ENCODE measurements around the gene ENPP5. TPM values are rescaled to one million over a fixed set of nuclear protein-coding genes. Genes with fewer than 3 reads are reported as not detected.

ENPP5 gene
- total RNA-seq, 1 experiment from 2014 or later: 9.1 TPM

DNA sequence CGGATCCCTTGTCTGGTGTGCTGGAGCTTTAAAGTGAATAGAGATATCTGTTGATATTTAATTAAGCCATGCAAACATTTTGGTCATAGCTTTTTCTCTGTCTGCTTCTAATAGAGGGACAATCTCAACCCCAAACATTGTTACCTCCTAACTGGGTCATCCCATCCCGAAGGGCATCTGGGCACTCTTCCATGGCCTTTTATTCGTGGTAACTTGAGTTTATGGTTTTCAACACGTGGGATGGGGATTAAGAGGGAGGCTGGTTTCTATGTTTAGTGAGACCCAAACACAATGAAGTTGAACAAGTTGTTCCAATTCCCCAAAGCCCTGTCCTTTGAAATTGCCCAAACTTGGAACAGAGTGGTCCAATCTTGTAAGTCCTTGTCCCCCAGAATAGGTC, 1.4 kb upstream of the ENPP5 start (continued):
- TF ChIP-seq NFYB (CRISPR knock-in tag; conservative IDR thresholded peaks at IDR 0.05; ENCODE audit: low read depth): no peak
- TF ChIP-seq MAX (CRISPR knock-in tag; IDR thresholded peaks at IDR 0.05): no peak
- no peak for TF ChIP-seq ZBTB21 (CRISPR knock-in tag; IDR thresholded peaks at IDR 0.05; ENCODE audit: borderline replicate concordance)
- TF ChIP-seq ATF1 (CRISPR knock-in tag; IDR thresholded peaks at IDR 0.05): no peak
- no peak for TF ChIP-seq OVOL2 (CRISPR knock-in tag; IDR thresholded peaks at IDR 0.05; ENCODE audit: borderline replicate concordance)

GRCh38 chr6:46160102-46160501, 10.7 kb downstream of the ENPP5 start:
- DNase-seq (ENCODE audit: low spot score): no peak
- Mint-ChIP-seq H3K4me1 (peaks cover 9% of the 10 kb centered on the region), H3K27me3 (ENCODE audit: low read depth) (no peaks in the 10 kb centered on the region), H3K36me3 (peaks cover 33% of the 10 kb centered on the region), H3K9me3 (peaks cover 2% of the 10 kb centered on the region; the same call in 1 of the 2 replicates), H3K27ac (no peak overlapping the region), H3K4me3 (no peak overlapping the region)
- CTCF ChIA-PET: no interaction called here
- POLR2A ChIA-PET: no interaction called here
- no peak for ATAC-seq
- no peak for TF ChIP-seq ZNF219 (CRISPR knock-in tag; IDR thresholded peaks at IDR 0.05; ENCODE audit: borderline replicate concordance)
- no peak for TF ChIP-seq NFYB (CRISPR knock-in tag; conservative IDR thresholded peaks at IDR 0.05; ENCODE audit: low read depth)
- TF ChIP-seq ELF4 (CRISPR knock-in tag; IDR thresholded peaks at IDR 0.05; ENCODE audit: low read depth): no peak
- TF ChIP-seq ZNF232 (CRISPR knock-in tag; IDR thresholded peaks at IDR 0.05): no peak
- TF ChIP-seq ZNF317 (CRISPR knock-in tag; IDR thresholded peaks at IDR 0.05; ENCODE audit: borderline replicate concordance, low read depth): no peak
- no peak for TF ChIP-seq AFF4 (CRISPR knock-in tag; IDR thresholded peaks at IDR 0.05; ENCODE audit: borderline replicate concordance)
- no peak for TF ChIP-seq FOXK1 (CRISPR knock-in tag; IDR thresholded peaks at IDR 0.05)
- no peak for TF ChIP-seq TCF7 (CRISPR knock-in tag; IDR thresholded peaks at IDR 0.05; ENCODE audit: low read depth)
- TF ChIP-seq CREB1 (CRISPR knock-in tag; IDR thresholded peaks at IDR 0.05): no peak
- TF ChIP-seq NFATC4 (CRISPR knock-in tag; IDR thresholded peaks at IDR 0.05): no peak
- no peak for TF ChIP-seq GRHL2 (CRISPR knock-in tag; IDR thresholded peaks at IDR 0.05; ENCODE audit: insufficient replicate concordance, severe bottlenecking)
- TF ChIP-seq RORB (CRISPR knock-in tag; IDR thresholded peaks at IDR 0.05): no peak
- TF ChIP-seq, protein P1, sequence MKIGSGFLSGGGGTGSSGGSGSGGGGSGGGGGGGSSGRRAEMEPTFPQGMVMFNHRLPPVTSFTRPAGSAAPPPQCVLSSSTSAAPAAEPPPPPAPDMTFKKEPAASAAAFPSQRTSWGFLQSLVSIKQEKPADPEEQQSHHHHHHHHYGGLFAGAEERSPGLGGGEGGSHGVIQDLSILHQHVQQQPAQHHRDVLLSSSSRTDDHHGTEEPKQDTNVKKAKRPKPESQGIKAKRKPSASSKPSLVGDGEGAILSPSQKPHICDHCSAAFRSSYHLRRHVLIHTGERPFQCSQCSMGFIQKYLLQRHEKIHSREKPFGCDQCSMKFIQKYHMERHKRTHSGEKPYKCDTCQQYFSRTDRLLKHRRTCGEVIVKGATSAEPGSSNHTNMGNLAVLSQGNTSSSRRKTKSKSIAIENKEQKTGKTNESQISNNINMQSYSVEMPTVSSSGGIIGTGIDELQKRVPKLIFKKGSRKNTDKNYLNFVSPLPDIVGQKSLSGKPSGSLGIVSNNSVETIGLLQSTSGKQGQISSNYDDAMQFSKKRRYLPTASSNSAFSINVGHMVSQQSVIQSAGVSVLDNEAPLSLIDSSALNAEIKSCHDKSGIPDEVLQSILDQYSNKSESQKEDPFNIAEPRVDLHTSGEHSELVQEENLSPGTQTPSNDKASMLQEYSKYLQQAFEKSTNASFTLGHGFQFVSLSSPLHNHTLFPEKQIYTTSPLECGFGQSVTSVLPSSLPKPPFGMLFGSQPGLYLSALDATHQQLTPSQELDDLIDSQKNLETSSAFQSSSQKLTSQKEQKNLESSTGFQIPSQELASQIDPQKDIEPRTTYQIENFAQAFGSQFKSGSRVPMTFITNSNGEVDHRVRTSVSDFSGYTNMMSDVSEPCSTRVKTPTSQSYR (CRISPR knock-in tag; IDR thresholded peaks at IDR 0.05): no peak
- TF ChIP-seq GABPB1 (CRISPR knock-in tag; IDR thresholded peaks at IDR 0.05): no peak
- no peak for TF ChIP-seq SMAD4 (CRISPR knock-in tag; IDR thresholded peaks at IDR 0.05)
- TF ChIP-seq SOX15 (CRISPR knock-in tag; IDR thresholded peaks at IDR 0.05): no peak
- TF ChIP-seq JAZF1 (CRISPR knock-in tag; IDR thresholded peaks at IDR 0.05): no peak
- TF ChIP-seq CREM (CRISPR knock-in tag; IDR thresholded peaks at IDR 0.05): no peak

Data from WTC11 (cell line).